ENCODE results near the gene BLTP2.

GRCh38 chr17:28635506-28635905 lies 9.5 kb downstream of the BLTP2 start:
- TF ChIP-seq CTCF (IDR thresholded peaks at IDR 0.05 in 2 of 3, conservative IDR thresholded peaks at IDR 0.05 in 1 of 3; ENCODE audit: borderline replicate concordance in 1 of 3, insufficient read depth in 1 of 3, low read depth in 2 of 3, low read length in 2 of 3): no peak
- no peak for TF ChIP-seq YY1 (IDR thresholded peaks at IDR 0.05; ENCODE audit: extremely low read depth, insufficient replicate concordance, low read depth, low read length)
- no peak for TF ChIP-seq POLR2A (IDR thresholded peaks at IDR 0.05; ENCODE audit: borderline replicate concordance, extremely low read depth, insufficient read depth, insufficient read length)
- no peak for TF ChIP-seq ZNF274 (IDR thresholded peaks at IDR 0.05; ENCODE audit: low read depth, low read length)
- no peak for TF ChIP-seq EZH2phosphoT487 (IDR thresholded peaks at IDR 0.05; ENCODE audit: borderline replicate concordance)
- TF ChIP-seq SRF (IDR thresholded peaks at IDR 0.05; ENCODE audit: low read depth): no peak
- no peak for TF ChIP-seq EZH2 (IDR thresholded peaks at IDR 0.05)
- no peak for TF ChIP-seq SP1 (IDR thresholded peaks at IDR 0.05; ENCODE audit: low read depth)
- TF ChIP-seq FOSL1 (IDR thresholded peaks at IDR 0.05; ENCODE audit: low read depth): no peak
- no peak for TF ChIP-seq ZFX (IDR thresholded peaks at IDR 0.05)

All from HCT116 (cell line).